Subcutaneous abdominal adipose tissue (tissue), 5 donors: ENCODE data around the gene TAF4B.

ENCODE experiments used
- H3K27ac ChIP-seq: one replicate; pipeline ENCODE4 v1.7.0; 2013; ENCODE audit warnings: low read depth, mild to moderate bottlenecking, inconsistent platforms, low read length, moderate library complexity
- H3K27me3 ChIP-seq, 5 donors: one replicate each; pipeline ENCODE4 v1.7.0; 2013; ENCODE audit warnings: low read length in 5 of 5, inconsistent platforms in 1 of 5; ENCODE audit not compliant: control insufficient read depth in 5 of 5, insufficient read depth in 4 of 5
- H3K36me3 ChIP-seq, 5 donors: one replicate each; pipeline ENCODE4 v1.7.0; 2013; ENCODE audit warnings: low read length in 5 of 5; ENCODE audit not compliant: control insufficient read depth in 5 of 5, insufficient read depth in 5 of 5
- H3K4me1 ChIP-seq, 5 donors: one replicate each; pipeline ENCODE4 v1.7.0; 2013; ENCODE audit warnings: low read length in 5 of 5, mild to moderate bottlenecking in 3 of 5, moderate library complexity in 1 of 5; ENCODE audit not compliant: control insufficient read depth in 5 of 5, insufficient read depth in 5 of 5
- H3K4me3 ChIP-seq, 5 donors: one replicate each; pipeline ENCODE4 v1.7.0; 2013; ENCODE audit warnings: low read length in 5 of 5, low read depth in 1 of 5
- H3K9ac ChIP-seq, 5 donors: one replicate each; pipeline ENCODE4 v1.7.0; 2013; ENCODE audit warnings: low read length in 5 of 5, mild to moderate bottlenecking in 4 of 5, moderate library complexity in 3 of 5
- H3K9me3 ChIP-seq, 5 donors: one replicate each; pipeline ENCODE4 v1.7.0; 2013; ENCODE audit warnings: low read length in 5 of 5; ENCODE audit not compliant: control insufficient read depth in 5 of 5
- donor health status: healthy.
- donor health status: healthy.
- donor health status: healthy.
- donor health status: healthy.
- donor health status: healthy.

TAF4B gene

GRCh38 chr18:26417190-26417589, 190.9 kb downstream of the TAF4B start:
- Histone ChIP-seq H3K4me3 (no peak overlapping the region), H3K4me1 (peaks cover 0 to 3% (median 0%) of the 10 kb centered on the region in 5 donors)

GRCh38 chr18:26418225-26418624, 192.0 kb downstream of the TAF4B start:
- Histone ChIP-seq H3K9ac (no peak overlapping the region), H3K4me1 (peaks cover 0 to 3% (median 0%) of the 10 kb centered on the region in 5 donors), H3K27me3 (no peaks in the 10 kb centered on the region)

More at GRCh38 chr18:26417190-26417589, 190.9 kb downstream of the TAF4B start:
- H3K9me3 ChIP-seq = no peaks in the 10 kb centered on the region
- H3K27me3 ChIP-seq = no peaks in the 10 kb centered on the region
- H3K27ac ChIP-seq = no peak overlapping the region
- no peak overlapping the region for H3K9ac ChIP-seq
- H3K36me3 ChIP-seq = no peaks in the 10 kb centered on the region

GRCh38 chr18:26419746-26420145, 193.5 kb downstream of the TAF4B start:
- H3K4me1 ChIP-seq = peaks cover 0 to 3% (median 0%) of the 10 kb centered on the region in 5 donors
- no peak overlapping the region for H3K27ac ChIP-seq
- no peaks in the 10 kb centered on the region for H3K9me3 ChIP-seq
- H3K36me3 ChIP-seq = no peaks in the 10 kb centered on the region
- no peaks in the 10 kb centered on the region for H3K27me3 ChIP-seq
- H3K9ac ChIP-seq = no peak overlapping the region
- H3K4me3 ChIP-seq = no peak overlapping the region

More at GRCh38 chr18:26418225-26418624, 192.0 kb downstream of the TAF4B start:
- Histone ChIP-seq H3K9me3 (no peaks in the 10 kb centered on the region), H3K27ac (no peak overlapping the region), H3K36me3 (no peaks in the 10 kb centered on the region), H3K4me3 (no peak overlapping the region)

GRCh38 chr18:26421503-26421902, 195.3 kb downstream of the TAF4B start:
- no peak overlapping the region for H3K27ac ChIP-seq
- no peaks in the 10 kb centered on the region for H3K9me3 ChIP-seq
- H3K36me3 ChIP-seq = no peaks in the 10 kb centered on the region
- H3K4me3 ChIP-seq = no peak overlapping the region
- peaks cover 0 to 3% (median 0%) of the 10 kb centered on the region in 5 donors for H3K4me1 ChIP-seq
- no peak overlapping the region for H3K9ac ChIP-seq
- H3K27me3 ChIP-seq = no peaks in the 10 kb centered on the region

GRCh38 chr18:26421931-26422330, 195.7 kb downstream of the TAF4B start:
- Histone ChIP-seq H3K9ac (no peak overlapping the region), H3K4me3 (no peak overlapping the region), H3K27ac (no peak overlapping the region), H3K36me3 (no peaks in the 10 kb centered on the region), H3K27me3 (no peaks in the 10 kb centered on the region), H3K9me3 (no peaks in the 10 kb centered on the region), H3K4me1 (peaks cover 0 to 3% (median 0%) of the 10 kb centered on the region in 5 donors)

- Histone ChIP-seq H3K4me3 (no peak overlapping the region), H3K9me3 (no peaks in the 10 kb centered on the region), H3K36me3 (no peaks in the 10 kb centered on the region), H3K27me3 (no peaks in the 10 kb centered on the region), H3K9ac (no peak overlapping the region), H3K4me1 (peaks cover 0 to 3% (median 0%) of the 10 kb centered on the region in 5 donors), H3K27ac (no peak overlapping the region)
Measured at GRCh38 chr18:26422472-26423162, 196.4 kb downstream of the TAF4B start.

GRCh38 chr18:26424428-26425147, 198.3 kb downstream of the TAF4B start:
- Histone ChIP-seq H3K27ac (no peak overlapping the region), H3K4me1 (peaks cover 0 to 3% (median 0%) of the 10 kb centered on the region in 5 donors), H3K4me3 (no peak overlapping the region), H3K27me3 (no peaks in the 10 kb centered on the region), H3K9ac (no peak overlapping the region), H3K9me3 (no peaks in the 10 kb centered on the region), H3K36me3 (no peaks in the 10 kb centered on the region)

- Histone ChIP-seq H3K27ac (no peak overlapping the region), H3K4me1 (no peaks in the 10 kb centered on the region), H3K36me3 (no peaks in the 10 kb centered on the region), H3K4me3 (no peak overlapping the region), H3K27me3 (no peaks in the 10 kb centered on the region), H3K9ac (no peak overlapping the region), H3K9me3 (no peaks in the 10 kb centered on the region)
Measured at GRCh38 chr18:26425148-26425531, 198.9 kb downstream of the TAF4B start.

- no peak overlapping the region for H3K4me3 ChIP-seq
- H3K27me3 ChIP-seq = no peaks in the 10 kb centered on the region
- H3K9ac ChIP-seq = no peak overlapping the region
- no peaks in the 10 kb centered on the region for H3K9me3 ChIP-seq
- H3K36me3 ChIP-seq = no peaks in the 10 kb centered on the region
- no peak overlapping the region for H3K27ac ChIP-seq
- H3K4me1 ChIP-seq = no peaks in the 10 kb centered on the region
Measured at GRCh38 chr18:26429535-26430226, 203.4 kb downstream of the TAF4B start.
